Measurements from ENCODE around the gene ACTR3C.

ACTR3C gene

DNA sequence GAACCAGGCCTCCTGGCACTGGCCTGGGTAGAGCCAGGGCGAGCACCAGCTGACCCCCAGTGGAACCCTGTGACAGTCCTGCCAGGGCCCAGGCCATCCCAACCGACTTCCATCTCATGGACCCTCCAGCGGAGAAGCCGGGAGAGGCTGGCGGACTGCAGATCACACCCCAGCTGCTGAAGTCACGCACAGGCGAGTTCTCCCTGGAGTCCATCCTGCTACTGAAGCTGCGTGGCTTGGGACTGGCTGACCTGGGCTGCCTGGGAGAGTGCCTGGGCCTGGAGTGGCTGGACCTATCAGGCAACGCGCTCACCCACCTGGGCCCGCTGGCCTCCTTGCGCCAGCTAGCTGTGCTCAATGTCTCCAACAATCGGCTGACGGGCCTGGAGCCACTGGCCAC is 13.4 kb upstream of the ACTR3C start:
- Histone ChIP-seq H3K27ac (ENCODE audit: low read depth, low read length) (no peak overlapping the region), H3K9me2 (replicated peaks; ENCODE audit: insufficient read depth, low read length) (no peaks in the 10 kb centered on the region), H2AFZ (ENCODE audit: low read depth, low read length, severe bottlenecking) (no peak overlapping the region), H3K27me3 (ENCODE audit: low read length) (no peaks in the 10 kb centered on the region), H3K4me2 (ENCODE audit: low read depth, low read length, poor library complexity, severe bottlenecking) (no peak overlapping the region), H3K36me3 (ENCODE audit: low read length) (no peaks in the 10 kb centered on the region), H3K4me3 (ENCODE audit: insufficient read depth, low read length, poor library complexity, severe bottlenecking) (no peak overlapping the region), H3K9me3 (ENCODE audit: insufficient read depth, low read length) (no peaks in the 10 kb centered on the region), H4K20me1 (ENCODE audit: low read depth, low read length) (no peaks in the 10 kb centered on the region), H3K9ac (ENCODE audit: low read length) (no peak overlapping the region), H3K79me2 (ENCODE audit: insufficient read depth, low read length) (no peaks in the 10 kb centered on the region), H3F3A (ENCODE audit: insufficient read depth) (no peaks in the 10 kb centered on the region)
- TF ChIP-seq EZH2phosphoT487 (conservative IDR thresholded peaks at IDR 0.05; ENCODE audit: low read length) (no peak), CTCF (IDR thresholded peaks at IDR 0.05; ENCODE audit: insufficient read depth, low read length, poor library complexity, severe bottlenecking) (no peak)

GRCh38 chr7:150335774-150336112 is 12.4 kb upstream of the ACTR3C start:
- no peak overlapping the region for H2AFZ ChIP-seq (ENCODE audit: low read depth, low read length, severe bottlenecking)
- no peaks in the 10 kb centered on the region for H3K36me3 ChIP-seq (ENCODE audit: low read length)
- H3K9me2 ChIP-seq (replicated peaks; ENCODE audit: insufficient read depth, low read length), result no peaks in the 10 kb centered on the region
- H3K9me3 ChIP-seq (ENCODE audit: insufficient read depth, low read length), result no peaks in the 10 kb centered on the region
- H3K4me3 ChIP-seq (ENCODE audit: insufficient read depth, low read length, poor library complexity, severe bottlenecking), result no peak overlapping the region
- TF ChIP-seq CTCF (IDR thresholded peaks at IDR 0.05; ENCODE audit: insufficient read depth, low read length, poor library complexity, severe bottlenecking) (no peak), EZH2phosphoT487 (conservative IDR thresholded peaks at IDR 0.05; ENCODE audit: low read length) (no peak)
- no peaks in the 10 kb centered on the region for H3K79me2 ChIP-seq (ENCODE audit: insufficient read depth, low read length)
- no peak overlapping the region for H3K4me2 ChIP-seq (ENCODE audit: low read depth, low read length, poor library complexity, severe bottlenecking)
- H3K27me3 ChIP-seq (ENCODE audit: low read length), result no peaks in the 10 kb centered on the region
- no peak overlapping the region for H3K9ac ChIP-seq (ENCODE audit: low read length)
- H3F3A ChIP-seq (ENCODE audit: insufficient read depth), result no peaks in the 10 kb centered on the region
- no peak overlapping the region for H3K27ac ChIP-seq (ENCODE audit: low read depth, low read length)
- no peaks in the 10 kb centered on the region for H4K20me1 ChIP-seq (ENCODE audit: low read depth, low read length)

- H3K79me2 ChIP-seq (ENCODE audit: insufficient read depth, low read length), result no peaks in the 10 kb centered on the region
- no peak overlapping the region for H3K4me2 ChIP-seq (ENCODE audit: low read depth, low read length, poor library complexity, severe bottlenecking)
- no peaks in the 10 kb centered on the region for H3F3A ChIP-seq (ENCODE audit: insufficient read depth)
- no peaks in the 10 kb centered on the region for H4K20me1 ChIP-seq (ENCODE audit: low read depth, low read length)
- TF ChIP-seq CTCF (IDR thresholded peaks at IDR 0.05; ENCODE audit: insufficient read depth, low read length, poor library complexity, severe bottlenecking), result no peak
- no peak for TF ChIP-seq EZH2phosphoT487 (conservative IDR thresholded peaks at IDR 0.05; ENCODE audit: low read length)
- no peak overlapping the region for H3K4me3 ChIP-seq (ENCODE audit: insufficient read depth, low read length, poor library complexity, severe bottlenecking)
- H3K9ac ChIP-seq (ENCODE audit: low read length), result no peak overlapping the region
- H3K27me3 ChIP-seq (ENCODE audit: low read length), result no peaks in the 10 kb centered on the region
- no peaks in the 10 kb centered on the region for H3K9me3 ChIP-seq (ENCODE audit: insufficient read depth, low read length)
- H2AFZ ChIP-seq (ENCODE audit: low read depth, low read length, severe bottlenecking), result no peak overlapping the region
- no peak overlapping the region for H3K27ac ChIP-seq (ENCODE audit: low read depth, low read length)
- H3K9me2 ChIP-seq (replicated peaks; ENCODE audit: insufficient read depth, low read length), result no peaks in the 10 kb centered on the region
- no peaks in the 10 kb centered on the region for H3K36me3 ChIP-seq (ENCODE audit: low read length)
These were observed 11.9 kb upstream of the ACTR3C start for GRCh38 chr7:150335108-150335773.

Data from SU-DHL-6 (cell line).